Vagina (tissue), 2 donors: ENCODE data around the gene SLC23A1.

Experiments
- CTCF ChIP-seq, 3 experiments: fragments of 450-650 bp in 2 of 3; fragments of 200-600 bp in 1 of 3; sonication (generic) in 1 of 3; IDR thresholded peaks; one replicate each; pipeline ENCODE4 v1.5.1; 2017 to 2019; ENCODE audit warnings: antibody characterized with exemption in 3 of 3, mild to moderate bottlenecking in 2 of 3, moderate library complexity in 2 of 3
- POLR2A ChIP-seq, 2 donors: fragments of 450-650 bp; IDR thresholded peaks; one replicate each; pipeline ENCODE4 v1.6.1; 2017; ENCODE audit warnings: antibody characterized with exemption in 2 of 2, mild to moderate bottlenecking in 2 of 2, moderate library complexity in 2 of 2

DNA sequence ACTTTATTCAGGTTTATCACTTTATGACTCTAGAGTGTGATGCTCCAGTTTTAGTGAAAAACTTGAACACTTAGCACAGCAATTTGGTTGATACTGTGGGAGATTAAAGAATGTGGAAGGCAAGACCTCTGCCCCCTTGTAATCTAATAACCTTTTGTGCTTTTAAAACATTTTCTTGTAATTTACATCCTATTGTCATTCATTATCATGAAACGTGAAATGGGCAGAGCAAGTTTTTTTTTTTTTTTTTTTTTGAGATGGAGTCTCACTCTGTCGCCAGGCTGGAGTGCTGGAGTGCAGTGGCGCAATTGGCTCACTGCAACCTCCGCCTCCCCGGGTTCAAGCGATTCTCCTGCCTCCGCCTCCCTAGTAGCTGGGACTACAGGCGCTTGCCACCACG is 39.6 kb downstream of the SLC23A1 start:
- no peak for TF ChIP-seq CTCF (IDR thresholded peaks at IDR 0.05)
- TF ChIP-seq POLR2A (IDR thresholded peaks at IDR 0.05) = no peak
